Ectodermal cell (in vitro differentiated cells): ENCODE data around the gene CASTOR1.

Source experiments
- H3K27ac ChIP-seq: 2 replicates; pipeline ENCODE4 v1.7.0; 2013; ENCODE audit warnings: mild to moderate bottlenecking, low read depth, low read length; ENCODE audit not compliant: insufficient read depth, poor library complexity, severe bottlenecking
- H3K27me3 ChIP-seq: 2 replicates; pipeline ENCODE4 v1.7.0; 2013; ENCODE audit warnings: mild to moderate bottlenecking, low read length; ENCODE audit not compliant: insufficient read depth, control insufficient read depth, poor library complexity, severe bottlenecking
- H3K36me3 ChIP-seq: one replicate; pipeline ENCODE4 v1.7.0; 2013; ENCODE audit warnings: low read length; ENCODE audit not compliant: control insufficient read depth, insufficient read depth
- H3K4me1 ChIP-seq: one replicate; pipeline ENCODE4 v1.7.0; 2013; ENCODE audit warnings: low read length; ENCODE audit not compliant: control insufficient read depth, insufficient read depth
- H3K4me3 ChIP-seq: 2 replicates; pipeline ENCODE4 v1.7.0; 2013; ENCODE audit warnings: low read depth, low read length, control low read depth; ENCODE audit not compliant: insufficient read depth
- H3K9me3 ChIP-seq: 2 replicates; pipeline ENCODE4 v1.7.0; 2013; ENCODE audit warnings: mild to moderate bottlenecking, low read length, moderate library complexity; ENCODE audit not compliant: control insufficient read depth
- WGBS, 2 experiments: methylation state at CpG; one replicate each; pipeline ENCODE4 v1.1.7; 2013; ENCODE audit warnings: missing lambda C conversion rate in 2 of 2; 5-methylcytosine and 5-hydroxymethylcytosine counted together

The CASTOR1 gene

DNA sequence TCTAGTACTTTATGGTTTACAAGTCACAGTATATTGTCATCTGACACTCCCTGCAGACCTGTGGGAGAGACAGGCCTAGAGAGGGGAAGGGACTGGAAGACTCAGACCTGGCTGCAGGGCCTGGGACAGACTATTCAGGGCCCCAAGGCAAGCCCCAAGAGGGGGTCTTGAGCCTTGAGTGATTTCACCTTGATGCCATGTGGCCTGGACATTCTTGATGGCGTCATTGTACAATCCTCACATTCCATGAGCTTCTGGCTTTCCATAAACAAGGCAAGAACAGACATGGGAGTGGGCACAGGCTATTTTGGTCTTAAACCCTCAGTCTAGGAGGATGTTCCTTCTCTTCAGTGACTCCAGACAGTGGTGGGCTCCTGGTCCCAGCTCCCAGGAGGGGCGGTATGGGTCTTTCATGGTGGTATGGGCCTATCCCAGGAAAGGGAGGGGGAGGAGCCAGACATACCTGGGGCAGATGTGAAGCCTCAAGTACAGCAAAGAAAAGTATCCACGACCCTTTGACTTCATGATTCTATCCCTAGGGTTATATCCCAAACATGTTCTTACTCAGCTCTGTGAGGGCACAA is 39.3 kb upstream of the CASTOR1 start:
- Histone ChIP-seq H3K27ac (no peak overlapping the region), H3K9me3 (no peaks in the 10 kb centered on the region), H3K4me1 (peaks cover 11% of the 10 kb centered on the region), H3K27me3 (no peaks in the 10 kb centered on the region), H3K4me3 (no peak overlapping the region), H3K36me3 (peaks cover 12% of the 10 kb centered on the region)
- WGBS, 2 experiments, result 88 to 93% methylated on average over 3 of the region's 3 CpGs

DNA sequence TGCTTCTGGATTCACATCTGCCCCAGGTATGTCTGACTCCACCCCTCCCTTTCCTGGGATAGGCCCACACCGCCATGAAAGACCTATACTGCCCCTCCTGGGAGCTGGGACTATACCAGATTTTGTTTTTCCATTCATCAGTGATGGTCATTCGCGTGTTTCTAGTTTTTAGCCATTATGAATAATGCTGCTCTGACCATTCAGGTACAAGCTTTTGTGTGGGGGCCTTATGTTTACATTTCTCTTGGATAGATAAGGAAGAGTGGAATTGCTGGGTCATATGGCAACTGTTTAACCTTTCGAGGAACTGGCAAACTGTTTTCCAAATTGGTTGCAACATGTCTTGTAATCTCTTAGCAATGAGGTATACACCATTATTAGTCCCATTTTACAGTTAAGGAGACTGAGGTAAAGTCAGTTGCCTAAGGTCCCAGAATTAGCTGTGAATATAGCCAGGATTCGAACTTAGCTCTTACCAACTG is 38.6 kb upstream of the CASTOR1 start:
- H3K4me1 ChIP-seq, result peaks cover 11% of the 10 kb centered on the region
- H3K9me3 ChIP-seq, result no peaks in the 10 kb centered on the region
- H3K27ac ChIP-seq, result no peak overlapping the region
- H3K27me3 ChIP-seq, result no peaks in the 10 kb centered on the region
- H3K36me3 ChIP-seq, result peaks cover 5% of the 10 kb centered on the region
- no peak overlapping the region for H3K4me3 ChIP-seq
- 71 to 77% methylated on average over 5 of the region's 5 CpGs for WGBS, 2 experiments

- H3K27me3 ChIP-seq, result no peaks in the 10 kb centered on the region
- H3K36me3 ChIP-seq, result peaks cover 5% of the 10 kb centered on the region
- peak within 1 kb of the TSS; percentile 55 for H3K27ac ChIP-seq
- H3K9me3 ChIP-seq, result no peaks in the 10 kb centered on the region
- peaks cover 11% of the 10 kb centered on the region for H3K4me1 ChIP-seq
- H3K4me3 ChIP-seq, result peak within 1 kb of the TSS; percentile 73
- 1% methylated on average over 68 to 69 of the region's 69 CpGs for WGBS, 2 experiments
Measured at GRCh38 chr22:30326706-30327362, 37.5 kb upstream of the CASTOR1 start, which contains the start of gene TBC1D10A. Gene TBC1D10A, minus strand, starts transcription at chr22:30326941. Its CDS starts 60 bp downstream, at chr22:30326881.

DNA sequence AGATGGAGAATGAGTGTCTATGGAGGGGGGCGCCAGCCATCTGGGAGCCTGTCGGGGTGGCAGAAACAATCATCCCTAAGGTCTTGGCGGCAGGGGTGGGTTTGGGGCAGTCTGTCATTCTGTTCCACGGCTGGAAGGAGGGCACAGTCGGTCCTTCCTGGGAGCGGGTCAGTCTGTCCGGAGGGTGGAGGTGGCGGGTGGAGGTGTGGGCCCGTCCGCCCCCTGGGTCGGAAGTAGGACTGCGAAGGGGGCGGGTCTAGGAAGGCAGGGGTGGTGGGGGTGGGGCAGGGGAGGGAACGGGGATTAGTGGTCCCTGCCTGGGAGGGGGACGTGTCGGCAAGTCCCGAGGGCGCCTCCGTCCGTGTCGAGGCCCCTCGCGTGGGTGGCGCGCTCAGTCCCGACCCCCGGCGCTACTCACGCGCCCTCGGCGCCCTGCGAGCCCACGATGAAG is 37.0 kb upstream of the CASTOR1 start:
- Histone ChIP-seq H3K9me3 (no peaks in the 10 kb centered on the region), H3K36me3 (peaks cover 5% of the 10 kb centered on the region), H3K4me1 (peaks cover 11% of the 10 kb centered on the region), H3K4me3 (peak overlapping the region; percentile 73), H3K27me3 (no peaks in the 10 kb centered on the region), H3K27ac (no peak overlapping the region)
- 1 to 2% methylated on average over 33 to 34 of the region's 34 CpGs for WGBS, 2 experiments

GRCh38 chr22:30325724-30326254 is 36.5 kb upstream of the CASTOR1 start:
- no peaks in the 10 kb centered on the region for H3K9me3 ChIP-seq
- H3K4me1 ChIP-seq, result peaks cover 11% of the 10 kb centered on the region
- peaks cover 5% of the 10 kb centered on the region for H3K36me3 ChIP-seq
- no peak overlapping the region for H3K27ac ChIP-seq
- 60 to 61% methylated on average over 14 of the region's 14 CpGs for WGBS, 2 experiments
- peak overlapping the region; percentile 73 for H3K4me3 ChIP-seq
- H3K27me3 ChIP-seq, result no peaks in the 10 kb centered on the region

- no peaks in the 10 kb centered on the region for H3K36me3 ChIP-seq
- no peak overlapping the region for H3K4me3 ChIP-seq
- WGBS, 2 experiments, result 72 to 73% methylated on average over 5 of the region's 5 CpGs
- H3K9me3 ChIP-seq, result no peaks in the 10 kb centered on the region
- H3K4me1 ChIP-seq, result peaks cover 11% of the 10 kb centered on the region
- no peaks in the 10 kb centered on the region for H3K27me3 ChIP-seq
- no peak overlapping the region for H3K27ac ChIP-seq
Measured at GRCh38 chr22:30325065-30325720, 35.9 kb upstream of the CASTOR1 start.

GRCh38 chr22:30324014-30324730 is 34.9 kb upstream of the CASTOR1 start:
- Histone ChIP-seq H3K27me3 (no peaks in the 10 kb centered on the region), H3K9me3 (no peaks in the 10 kb centered on the region), H3K4me1 (peaks cover 11% of the 10 kb centered on the region), H3K36me3 (no peaks in the 10 kb centered on the region), H3K4me3 (no peak overlapping the region), H3K27ac (no peak overlapping the region)
- WGBS, 2 experiments, result 93 to 94% methylated on average over 8 of the region's 8 CpGs

GRCh38 chr22:30323246-30323645 is 33.9 kb upstream of the CASTOR1 start:
- H3K4me1 ChIP-seq, result peaks cover 11% of the 10 kb centered on the region
- no peak overlapping the region for H3K4me3 ChIP-seq
- 95 to 98% methylated on average over 3 of the region's 3 CpGs for WGBS, 2 experiments

DNA sequence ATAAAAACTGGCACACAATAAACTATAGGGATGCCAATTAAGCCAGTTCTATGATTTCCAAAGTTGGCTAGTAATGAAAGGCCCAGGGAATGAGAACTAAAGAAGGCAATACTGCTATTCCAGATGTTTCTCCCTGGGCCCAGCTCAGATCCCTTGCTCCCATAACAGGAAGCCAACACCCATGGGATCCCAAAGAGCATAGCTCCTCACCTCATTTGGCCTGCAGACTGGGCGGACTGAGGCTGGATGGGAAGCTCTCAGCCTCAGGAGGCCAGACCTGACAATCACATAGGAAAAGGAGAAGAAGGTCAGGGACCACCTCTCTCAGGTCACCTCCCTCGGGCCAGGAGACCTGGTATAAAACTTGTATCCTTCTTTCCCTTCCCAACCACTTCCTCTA is 32.2 kb upstream of the CASTOR1 start:
- H3K9me3 ChIP-seq, result no peaks in the 10 kb centered on the region
- 90 to 95% methylated on average over 2 of the region's 2 CpGs for WGBS, 2 experiments
- peaks cover 11% of the 10 kb centered on the region for H3K4me1 ChIP-seq
- H3K27ac ChIP-seq, result no peak overlapping the region
- H3K27me3 ChIP-seq, result no peaks in the 10 kb centered on the region
- no peaks in the 10 kb centered on the region for H3K36me3 ChIP-seq
- no peak overlapping the region for H3K4me3 ChIP-seq

More at GRCh38 chr22:30323246-30323645, 33.9 kb upstream of the CASTOR1 start:
- no peak overlapping the region for H3K27ac ChIP-seq
- no peaks in the 10 kb centered on the region for H3K9me3 ChIP-seq
- no peaks in the 10 kb centered on the region for H3K27me3 ChIP-seq
- no peaks in the 10 kb centered on the region for H3K36me3 ChIP-seq
